ENCODE measurements around the gene FMOD.

DNA sequence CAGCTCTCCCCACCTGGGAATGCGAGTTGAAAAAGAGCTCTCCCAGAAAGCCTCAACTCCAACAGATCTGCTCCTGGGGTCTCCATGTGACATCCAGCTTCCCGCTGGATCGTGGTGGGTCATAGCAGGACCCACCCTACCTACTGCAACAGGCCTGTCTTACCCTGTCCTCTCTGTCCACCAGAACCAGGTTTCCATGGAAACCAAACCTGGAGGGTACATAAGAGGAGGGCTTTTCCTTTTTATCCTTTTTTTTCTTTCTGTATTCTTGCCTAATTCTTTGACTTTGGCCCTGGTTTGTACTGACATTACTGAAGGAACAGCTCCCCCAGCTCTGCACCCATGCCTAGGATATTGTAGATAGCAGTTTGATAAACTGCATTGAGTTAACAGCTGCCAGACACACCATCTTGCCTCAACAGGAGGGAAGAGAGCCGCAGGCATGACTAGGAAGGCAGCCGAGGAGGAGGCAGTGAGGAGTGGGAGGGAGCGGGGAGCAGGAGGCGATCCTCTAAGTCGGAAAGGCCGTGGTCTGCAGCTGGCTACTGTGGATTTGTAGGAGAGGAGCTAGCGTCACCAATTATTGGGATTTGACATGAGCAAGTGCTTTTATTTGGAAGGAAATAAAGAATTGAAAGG lies 9.7 kb upstream of the FMOD start:
- TF ChIP-seq ZNF274 (IDR thresholded peaks at IDR 0.05; ENCODE audit: low read depth, low read length) = no peak
- TF ChIP-seq SUZ12 (IDR thresholded peaks at IDR 0.05; ENCODE audit: extremely low read depth, insufficient read depth, insufficient read length) = no peak
